GM12878 (cell line): ENCODE measurements around the gene JMJD4.

ENCODE experiments used
- KDM1A ChIP-seq: fragments of 200-600 bp; sonication (generic); IDR thresholded peaks from 2 replicates; pipeline ENCODE4 v1.6.1; 2016; ENCODE audit warnings: borderline replicate concordance
- MAX ChIP-seq: IDR thresholded peaks from 2 replicates; pipeline ENCODE4 v1.6.1; 2012; ENCODE audit warnings: low read depth, low read length, improper control_type of control experiment
- MYC ChIP-seq: IDR thresholded peaks from 2 replicates; pipeline ENCODE4 v1.6.1; 2011; ENCODE audit warnings: mild to moderate bottlenecking, low read length, moderate library complexity, inconsistent platforms; ENCODE audit not compliant: insufficient read depth, insufficient replicate concordance, insufficient read length, severe bottlenecking
- TF ChIP-seq, protein P1 (sequence below), 3 experiments: IDR thresholded peaks in 2 of 3; conservative IDR thresholded peaks in 1 of 3; 2 replicates each; pipeline ENCODE4 v1.5.1; 2011; ENCODE audit warnings: low read depth in 3 of 3, low read length in 3 of 3, mild to moderate bottlenecking in 3 of 3, control low read depth in 2 of 3, moderate library complexity in 2 of 3, inconsistent platforms in 1 of 3, mixed read lengths in 1 of 3; ENCODE audit not compliant: control insufficient read depth in 2 of 3, insufficient read depth in 1 of 3; ENCODE audit errors: extremely low read depth in 1 of 3

GRCh38 chr1:227769936-227770494, 34.9 kb upstream of the JMJD4 start:
- TF ChIP-seq, protein P1, sequence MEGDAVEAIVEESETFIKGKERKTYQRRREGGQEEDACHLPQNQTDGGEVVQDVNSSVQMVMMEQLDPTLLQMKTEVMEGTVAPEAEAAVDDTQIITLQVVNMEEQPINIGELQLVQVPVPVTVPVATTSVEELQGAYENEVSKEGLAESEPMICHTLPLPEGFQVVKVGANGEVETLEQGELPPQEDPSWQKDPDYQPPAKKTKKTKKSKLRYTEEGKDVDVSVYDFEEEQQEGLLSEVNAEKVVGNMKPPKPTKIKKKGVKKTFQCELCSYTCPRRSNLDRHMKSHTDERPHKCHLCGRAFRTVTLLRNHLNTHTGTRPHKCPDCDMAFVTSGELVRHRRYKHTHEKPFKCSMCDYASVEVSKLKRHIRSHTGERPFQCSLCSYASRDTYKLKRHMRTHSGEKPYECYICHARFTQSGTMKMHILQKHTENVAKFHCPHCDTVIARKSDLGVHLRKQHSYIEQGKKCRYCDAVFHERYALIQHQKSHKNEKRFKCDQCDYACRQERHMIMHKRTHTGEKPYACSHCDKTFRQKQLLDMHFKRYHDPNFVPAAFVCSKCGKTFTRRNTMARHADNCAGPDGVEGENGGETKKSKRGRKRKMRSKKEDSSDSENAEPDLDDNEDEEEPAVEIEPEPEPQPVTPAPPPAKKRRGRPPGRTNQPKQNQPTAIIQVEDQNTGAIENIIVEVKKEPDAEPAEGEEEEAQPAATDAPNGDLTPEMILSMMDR (IDR thresholded peaks at IDR 0.05 in 2 of 3, conservative IDR thresholded peaks at IDR 0.05 in 1 of 3; ENCODE audit: control insufficient read depth in 2 of 3, extremely low read depth in 1 of 3, insufficient read depth in 1 of 3, low read depth in 3 of 3, low read length in 3 of 3), result no peak
- no peak for TF ChIP-seq MYC
- no peak for TF ChIP-seq MAX
- TF ChIP-seq KDM1A, result no peak
